Stimulated activated CD8-positive, alpha-beta memory T cell treated with anti-CD3 and anti-CD28 coated beads, Interleukin-2, amount 100 ng/mL, for 1 hour (primary cell): Measurements from ENCODE around the gene DUSP28.
"Not testable (repeated sequence)": the region's sequence is repeated elsewhere in the genome, so short reads cannot be mapped to it uniquely, and the experiment has no call there.

Experiments
- DNase-seq, 2 donors: peaks; one replicate each; pipeline ENCODE4 v3.0.0-alpha.2; 2020; ENCODE audit warnings: low read depth in 2 of 2

Gene DUSP28

GRCh38 chr2:240527153-240527750 is 32.9 kb upstream of the DUSP28 start:
- no peak for DNase-seq

- DNase-seq = no peak
These were observed 31.6 kb upstream of the DUSP28 start for GRCh38 chr2:240528406-240529040.

GRCh38 chr2:240529344-240529999 is 30.7 kb upstream of the DUSP28 start:
- DNase-seq = no peak

GRCh38 chr2:240530181-240530580 is 30.0 kb upstream of the DUSP28 start:
- DNase-seq = no peak

GRCh38 chr2:240531038-240531437 is 29.1 kb upstream of the DUSP28 start:
- no peak for DNase-seq

- no peak for DNase-seq
These were observed 28.0 kb upstream of the DUSP28 start for GRCh38 chr2:240532031-240532775.

GRCh38 chr2:240538031-240538780 is 22.0 kb upstream of the DUSP28 start:
- no peak for DNase-seq

- DNase-seq = not testable (repeated sequence)
These were observed 21.1 kb upstream of the DUSP28 start for GRCh38 chr2:240539101-240539500.

- no peak for DNase-seq
These were observed 20.3 kb upstream of the DUSP28 start for GRCh38 chr2:240539906-240540305.

GRCh38 chr2:240551288-240551687 is 8.9 kb upstream of the DUSP28 start:
- no peak for DNase-seq

- DNase-seq = no peak
These were observed 8.3 kb upstream of the DUSP28 start for GRCh38 chr2:240551811-240552210.

- no peak for DNase-seq
These were observed 6.1 kb upstream of the DUSP28 start for GRCh38 chr2:240553956-240554480.

- DNase-seq = no peak
These were observed 5.2 kb upstream of the DUSP28 start for GRCh38 chr2:240554767-240555493.

- no peak for DNase-seq
These were observed 4.5 kb upstream of the DUSP28 start for GRCh38 chr2:240555541-240556250.

- peak in 1 of 2 donors; percentile 52 for DNase-seq
These were observed 3.5 kb upstream of the DUSP28 start for GRCh38 chr2:240556553-240557100.

- no peak for DNase-seq
These were observed 2.9 kb upstream of the DUSP28 start for GRCh38 chr2:240557101-240557751.

- peak in 1 of 2 donors; percentile 44 for DNase-seq
These were observed 2.3 kb upstream of the DUSP28 start, which contains the start of gene ANKMY1 for GRCh38 chr2:240557808-240558207. Gene ANKMY1 (minus strand): TSS chr2:240557988. CDS start chr2:240557335, 653 bp downstream.

GRCh38 chr2:240558236-240558761 is 1.9 kb upstream of the DUSP28 start:
- no peak for DNase-seq

GRCh38 chr2:240559286-240559685 is 871 bp upstream of the DUSP28 start:
- DNase-seq = no peak
